Measurements from ENCODE around the gene COL19A1. TPM values are rescaled to one million over a fixed set of nuclear protein-coding genes. Genes with fewer than 3 reads are reported as not detected.

The COL19A1 gene
- total RNA-seq, 1 experiment from 2014 or later, result 0.40 TPM

DNA sequence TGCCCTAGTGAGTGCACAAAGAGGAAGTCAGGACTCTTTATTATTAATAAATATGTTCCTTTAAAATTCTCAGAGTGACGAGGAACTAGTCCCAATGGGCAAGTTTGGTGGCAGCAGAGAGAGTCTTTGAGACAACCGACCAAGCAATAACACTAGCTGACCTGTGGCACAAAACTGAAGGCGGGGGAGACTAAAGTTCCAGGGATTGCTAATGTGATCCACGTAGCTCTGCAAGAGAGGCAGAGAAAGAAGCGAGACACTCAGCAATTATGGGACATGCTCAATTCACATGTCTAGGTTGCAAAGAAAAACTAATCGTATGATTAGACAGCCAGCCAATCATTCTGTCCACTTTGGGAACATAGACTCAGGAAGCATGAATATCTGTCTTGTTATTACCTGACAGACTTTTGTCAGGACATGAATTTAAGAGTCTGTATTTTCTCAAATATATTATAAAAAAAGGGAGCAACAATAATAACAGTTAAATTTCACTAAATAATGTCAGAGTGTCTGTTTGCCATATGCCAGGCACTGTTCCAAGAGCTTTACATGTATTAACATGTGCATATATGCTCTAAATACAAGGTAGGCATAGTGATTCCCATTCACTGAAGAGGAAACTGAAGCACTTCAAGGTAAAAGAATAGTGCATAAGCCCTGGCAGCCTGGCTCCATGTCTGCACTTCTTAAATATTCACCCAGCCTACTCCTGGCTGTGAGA lies 355.5 kb downstream of the COL19A1 start:
- DNase-seq (ENCODE audit: low read depth), result no peak

DNA sequence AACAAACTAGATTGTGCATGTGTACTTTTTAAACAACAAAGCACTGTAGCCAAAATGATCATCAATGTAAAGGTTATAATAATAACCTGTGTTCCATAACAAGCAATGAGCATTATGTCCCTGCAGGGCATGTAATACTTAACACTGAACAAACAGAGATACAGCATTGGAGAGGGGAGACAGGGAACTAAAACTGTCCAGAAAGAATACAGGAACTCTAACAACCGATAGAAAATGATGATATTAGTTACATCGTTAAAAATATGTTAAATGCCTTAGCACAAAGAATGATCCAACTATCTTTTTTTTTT lies 356.0 kb downstream of the COL19A1 start:
- no peak for DNase-seq (ENCODE audit: low read depth)

DNA sequence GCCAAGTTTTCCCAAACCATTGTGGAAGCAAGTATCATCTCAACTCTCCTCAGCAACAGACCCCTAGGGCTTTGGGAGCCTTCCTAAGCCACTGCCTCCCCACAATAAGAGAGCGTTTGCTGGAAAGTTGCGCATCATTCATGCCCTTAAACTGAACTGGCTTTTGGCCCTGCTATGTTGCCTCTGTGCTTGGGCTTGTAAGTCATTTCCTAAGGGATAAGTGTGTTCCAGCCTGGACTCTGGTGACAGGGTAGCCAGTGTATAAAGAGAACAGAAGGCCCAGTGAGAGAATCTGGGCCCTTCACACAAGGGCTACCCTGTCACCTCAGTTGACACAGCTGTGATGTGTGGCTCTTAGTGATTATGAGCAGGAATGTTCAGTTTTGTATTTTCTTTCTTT lies 358.7 kb downstream of the COL19A1 start:
- DNase-seq (ENCODE audit: low read depth), result no peak

DNA sequence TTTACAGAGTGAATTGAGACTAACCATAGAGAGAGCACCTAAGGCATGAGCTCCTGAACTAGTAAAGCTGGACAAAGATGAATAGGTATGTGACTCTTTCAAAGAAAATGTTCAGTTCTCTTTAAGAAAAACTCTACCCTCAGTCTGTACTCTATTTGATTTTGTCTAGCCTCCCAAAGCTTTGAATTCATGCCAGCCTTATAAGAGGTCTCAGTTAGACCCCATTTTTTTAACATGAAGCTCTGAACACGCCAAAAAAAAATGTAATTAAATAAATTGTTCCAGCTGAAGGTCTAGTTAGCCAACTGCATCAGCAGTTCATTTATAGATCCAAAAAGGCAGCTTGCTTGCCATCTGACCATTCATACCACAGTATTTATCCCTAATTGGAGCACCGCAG lies 365.0 kb downstream of the COL19A1 start:
- no peak for DNase-seq (ENCODE audit: low read depth)

GRCh38 chr6:70234561-70235236 lies 368.3 kb downstream of the COL19A1 start:
- no peak for DNase-seq (ENCODE audit: low read depth)

DNA sequence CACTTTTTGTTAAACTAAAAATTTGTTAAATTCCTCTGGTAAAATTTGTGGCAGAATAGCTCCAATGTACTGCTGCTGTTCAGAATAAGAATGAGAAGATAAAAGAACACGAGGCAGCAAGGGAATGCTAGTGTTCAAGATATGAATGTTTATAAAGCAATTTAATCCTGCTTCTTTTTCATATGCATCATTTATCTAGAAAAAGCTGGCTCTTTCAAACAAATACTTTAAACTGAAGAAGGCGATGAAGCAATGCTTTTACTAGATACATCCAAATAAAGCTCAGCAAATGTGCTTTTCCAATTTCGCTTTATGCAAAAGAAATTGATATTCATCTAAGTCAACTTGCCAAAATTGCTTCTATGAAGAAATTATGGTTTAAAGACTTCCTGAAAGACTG lies 370.0 kb downstream of the COL19A1 start:
- no peak for DNase-seq (ENCODE audit: low read depth)

DNA sequence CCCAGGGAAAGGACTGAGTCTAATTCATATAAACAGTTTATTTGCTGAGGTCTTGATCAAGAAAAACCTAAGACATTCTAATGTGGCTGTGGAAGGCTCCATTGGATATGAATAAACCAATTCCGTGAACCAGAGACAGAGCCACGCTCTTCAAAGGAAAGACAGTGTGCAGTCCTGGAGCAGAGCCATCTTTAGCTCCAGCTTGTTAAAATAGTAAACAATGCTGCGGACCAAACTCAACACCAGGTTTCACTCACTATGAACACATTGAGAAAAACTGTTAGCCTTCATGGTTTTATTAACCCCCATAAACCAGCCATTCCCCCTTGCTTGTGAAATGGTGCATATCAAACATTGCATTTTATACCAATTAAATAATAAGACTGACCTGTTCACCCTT lies 374.7 kb downstream of the COL19A1 start:
- no peak for DNase-seq (ENCODE audit: low read depth)

- no peak for DNase-seq (ENCODE audit: low read depth)
Observed at GRCh38 chr6:70241991-70242420, 375.6 kb downstream of the COL19A1 start.

DNA sequence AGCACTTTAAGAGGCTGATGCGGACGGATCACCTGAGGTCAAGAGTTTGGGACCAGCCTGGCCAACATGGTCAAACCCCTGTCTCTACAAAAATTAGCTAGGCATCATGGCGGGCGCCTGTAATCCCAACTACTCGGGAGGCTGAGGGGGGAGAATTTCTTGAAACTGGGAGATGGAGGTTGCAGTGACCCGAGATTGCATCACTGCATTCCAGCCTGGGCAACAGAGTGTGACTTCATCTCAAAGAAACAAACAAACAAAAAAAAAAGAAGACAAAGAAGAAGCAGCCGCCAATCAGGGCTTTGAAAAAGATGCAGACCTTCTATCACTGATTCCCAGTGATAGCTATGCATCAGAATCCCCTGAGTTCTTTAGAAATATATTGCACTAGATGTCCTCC lies 379.8 kb downstream of the COL19A1 start:
- DNase-seq (ENCODE audit: low read depth), result no peak

GRCh38 chr6:70252604-70253003 lies 386.2 kb downstream of the COL19A1 start:
- no peak for DNase-seq (ENCODE audit: low read depth)

GRCh38 chr6:70253923-70254322 lies 387.6 kb downstream of the COL19A1 start:
- DNase-seq (ENCODE audit: low read depth), result no peak

DNA sequence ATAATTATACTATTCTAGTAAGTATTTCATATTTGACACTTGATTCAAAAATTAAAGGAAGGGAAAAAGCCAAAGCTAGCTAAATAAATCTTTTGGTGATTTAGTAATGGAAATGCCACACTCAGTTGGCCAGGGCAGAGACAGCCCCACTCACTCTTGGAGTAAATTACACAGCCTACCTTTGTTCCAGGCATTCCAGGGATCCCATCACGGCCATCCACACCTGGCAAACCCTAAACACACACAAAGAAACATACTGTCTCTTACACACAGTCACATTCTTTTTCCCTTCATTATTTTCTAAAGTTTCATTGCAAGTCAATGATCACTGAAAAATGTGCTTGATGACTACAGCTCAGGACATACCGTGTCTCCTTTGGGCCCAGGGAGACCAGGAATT lies 388.4 kb downstream of the COL19A1 start:
- DNase-seq (ENCODE audit: low read depth), result no peak

DNA sequence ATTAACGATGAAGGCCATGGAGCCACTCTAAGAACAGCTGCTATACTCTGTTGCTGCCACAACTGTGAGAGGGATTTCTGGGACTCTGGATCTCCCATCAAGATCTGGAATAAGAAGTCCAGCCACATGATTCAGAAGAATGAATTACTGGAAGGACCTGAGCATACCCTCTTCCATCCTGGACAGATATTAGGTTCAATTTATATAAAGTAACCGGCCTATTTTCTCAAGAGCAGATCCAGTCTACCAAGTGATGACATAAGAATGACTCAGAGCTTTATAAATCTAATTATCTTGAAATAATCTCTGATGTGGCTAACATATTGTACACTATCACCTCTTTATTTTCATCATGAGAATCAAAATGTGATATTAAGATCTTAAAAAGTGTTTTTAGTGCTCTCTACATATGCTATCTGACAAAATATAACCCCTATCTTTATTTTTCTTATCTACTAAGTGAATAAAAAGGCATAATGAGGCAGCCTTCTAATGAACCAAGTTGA lies 391.5 kb downstream of the COL19A1 start:
- no peak for DNase-seq (ENCODE audit: low read depth)

- no peak for DNase-seq (ENCODE audit: low read depth)
Observed at GRCh38 chr6:70258483-70258882, 392.1 kb downstream of the COL19A1 start.

Other genes starting within 250 kb of the COL19A1 start
- 25.0 and 29.7 TPM in 2 replicates for gene LMBRD1, start 69.5 kb upstream of the COL19A1 start, total RNA-seq (2014; rRNA removed)